HepG2 (cell line): Measurements from ENCODE around the gene UCHL3. TPM values are rescaled to one million over a fixed set of nuclear protein-coding genes. Genes with fewer than 3 reads are reported as not detected.

Experiments
- ATAC-seq: fragments of 200-7000 bp; cut with Tn5 transposase; 3 replicates; pipeline ENCODE4 v1.9.1; 2020; ENCODE audit warnings: mild to moderate bottlenecking, moderate library complexity
- BruUV-seq: library from RNA; stranded (reverse); fragments of 400-500 nt; replicated peaks from 2 replicates; lab custom pipeline; 2021; lab: Mats Ljungman, UMichigan
- CTCF ChIA-PET: fragments of 300-600 bp; formaldehyde crosslinking; extraction: SDS; loops from one replicate; lab custom pipeline; 2021; ENCODE audit warnings: low total read pairs, inconsistent platforms, low intra/inter-chr PET ratio; lab: Yijun Ruan, JAX
- POLR2A ChIA-PET: fragments of 350-600 bp; sonication (Branson Sonifier 250); formaldehyde crosslinking; loops from one replicate; lab custom pipeline; 2020; ENCODE audit warnings: antibody characterized with exemption, inconsistent platforms; lab: Yijun Ruan, JAX
- DNase-seq: peaks from one replicate; pipeline ENCODE4 v3.0.0-alpha.2; 2015; ENCODE audit warnings: low spot score
- FAIRE-seq: peaks from 3 replicates; lab custom pipeline; 2011; peaks lifted over from hg19 to GRCh38; lab: Jason Lieb, UNC
- H2AFZ ChIP-seq: one replicate; pipeline ENCODE4 v1.6.1; 2011; ENCODE audit warnings: low read length, inconsistent platforms
- H3K27ac ChIP-seq: fragments of 300-600 bp; 3 replicates; pipeline ENCODE4 v1.8.0; 2011; ENCODE audit warnings: mixed run types, mild to moderate bottlenecking, mixed read lengths, low read length, inconsistent platforms; ENCODE audit not compliant: insufficient read depth; ENCODE audit errors: extremely low read length
- H3K27me3 ChIP-seq, 2 experiments: fragments of 200-600 bp in 1 of 2; 2 replicates in 1 of 2; 3 replicates in 1 of 2; pipeline versions ENCODE4 v1.6.0 to v1.8.0; 2011; ENCODE audit warnings: low read length in 2 of 2, mild to moderate bottlenecking in 2 of 2, moderate library complexity in 2 of 2, inconsistent platforms in 1 of 2; ENCODE audit not compliant: insufficient read depth in 2 of 2, control insufficient read depth in 1 of 2
- H3K36me3 ChIP-seq, 2 experiments: fragments of 200-600 bp in 1 of 2; replicated peaks in 1 of 2; 2 replicates in 1 of 2; 3 replicates in 1 of 2; pipeline versions ENCODE4 v1.5.1 to v1.8.0; 2011; ENCODE audit warnings: low read length in 2 of 2, inconsistent platforms in 1 of 2; ENCODE audit not compliant: insufficient read depth in 2 of 2, control insufficient read depth in 1 of 2
- H3K4me1 ChIP-seq: 2 replicates; pipeline ENCODE4 v1.5.1; 2012; ENCODE audit warnings: low read length, inconsistent platforms; ENCODE audit not compliant: insufficient read depth
- H3K4me2 ChIP-seq: 2 replicates; pipeline ENCODE4 v1.6.0; 2011; ENCODE audit warnings: low read depth, low read length, inconsistent platforms
- H3K4me3 ChIP-seq, 3 experiments: fragments of 200-600 bp in 1 of 3; sonication (generic), shearing (Covaris generic) in 1 of 3; replicated peaks in 1 of 3; 2 replicates each; pipeline ENCODE4 v1.5.1; 2011 to 2016; ENCODE audit warnings: low read length in 3 of 3, inconsistent platforms in 2 of 3, low read depth in 2 of 3, mild to moderate bottlenecking in 2 of 3, control low read depth in 1 of 3, mixed read lengths in 1 of 3; ENCODE audit not compliant: insufficient read depth in 1 of 3
- H3K79me2 ChIP-seq: one replicate; pipeline ENCODE4 v1.6.1; 2011; ENCODE audit warnings: low read length, inconsistent platforms; ENCODE audit not compliant: insufficient read depth
- H3K9ac ChIP-seq: 2 replicates; pipeline ENCODE4 v1.6.0; 2011; ENCODE audit warnings: mild to moderate bottlenecking, low read depth, low read length, inconsistent platforms; ENCODE audit not compliant: insufficient read depth
- H3K9me3 ChIP-seq: 2 replicates; pipeline ENCODE4 v1.5.1; 2012; ENCODE audit warnings: mild to moderate bottlenecking, low read length
- H4K20me1 ChIP-seq: 2 replicates; pipeline ENCODE4 v1.6.0; 2011; ENCODE audit warnings: inconsistent platforms, mild to moderate bottlenecking, low read length, moderate library complexity; ENCODE audit not compliant: insufficient read depth
- DMTF1 ChIP-seq: sonication (generic); formaldehyde crosslinking; IDR thresholded peaks from 2 replicates; pipeline ENCODE4 v1.4.0; 2020; ENCODE audit warnings: mild to moderate bottlenecking, missing genetic modification reagents
- DZIP1 ChIP-seq: sonication (generic); formaldehyde crosslinking; IDR thresholded peaks from 2 replicates; pipeline ENCODE4 v1.5.0; 2020; ENCODE audit warnings: mild to moderate bottlenecking, missing genetic modification reagents
- HMG20A ChIP-seq: IDR thresholded peaks from 2 replicates; pipeline ENCODE4 v1.6.1; 2016; ENCODE audit warnings: borderline replicate concordance
- IRF2 ChIP-seq: IDR thresholded peaks from 2 replicates; pipeline ENCODE4 v1.6.1; 2018; ENCODE audit warnings: missing genetic modification reagents, missing compliant biosample characterization
- KLF12 ChIP-seq: sonication (generic); formaldehyde crosslinking; IDR thresholded peaks from 2 replicates; pipeline ENCODE4 v1.4.0; 2020; ENCODE audit warnings: missing genetic modification reagents, borderline replicate concordance
- STAG1 ChIP-seq: sonication (generic); formaldehyde crosslinking; IDR thresholded peaks from 2 replicates; pipeline ENCODE4 v1.4.0; 2020; ENCODE audit warnings: missing genetic modification reagents
- TBX2 ChIP-seq: sonication (generic); formaldehyde crosslinking; IDR thresholded peaks from 2 replicates; pipeline ENCODE4 v1.5.0; 2020; ENCODE audit warnings: missing genetic modification reagents, mild to moderate bottlenecking, borderline replicate concordance
- ZNF24 ChIP-seq: fragments of 450-650 bp; IDR thresholded peaks from 2 replicates; pipeline ENCODE4 v1.6.1; 2017; ENCODE audit warnings: antibody characterized with exemption, mild to moderate bottlenecking
- ZNF251 ChIP-seq: sonication (generic); formaldehyde crosslinking; IDR thresholded peaks from 2 replicates; pipeline ENCODE4 v1.9.0; 2021; ENCODE audit warnings: mild to moderate bottlenecking, missing genetic modification reagents
- ZNF264 ChIP-seq: sonication (generic); formaldehyde crosslinking; IDR thresholded peaks from 2 replicates; pipeline ENCODE4 v1.4.0; 2020; ENCODE audit warnings: missing genetic modification reagents
- ZNF556 ChIP-seq: sonication (generic); formaldehyde crosslinking; IDR thresholded peaks from 2 replicates; pipeline ENCODE4 v1.4.0; 2020; ENCODE audit warnings: mild to moderate bottlenecking, missing genetic modification reagents, borderline replicate concordance
- ZNF562 ChIP-seq: sonication (generic); formaldehyde crosslinking; IDR thresholded peaks from 2 replicates; pipeline ENCODE4 v1.8.0; 2022; ENCODE audit warnings: missing genetic modification reagents, borderline replicate concordance
- ZNF740 ChIP-seq: sonication (generic); formaldehyde crosslinking; IDR thresholded peaks from 2 replicates; pipeline ENCODE4 v1.4.0; 2020; ENCODE audit warnings: missing genetic modification reagents
- ZNF780A ChIP-seq: sonication (generic); formaldehyde crosslinking; IDR thresholded peaks from 2 replicates; pipeline ENCODE4 v1.8.0; 2022; ENCODE audit warnings: mild to moderate bottlenecking, missing genetic modification reagents, moderate library complexity
- ZSCAN12 ChIP-seq: sonication (generic); formaldehyde crosslinking; IDR thresholded peaks from 2 replicates; pipeline ENCODE4 v1.9.0; 2021; ENCODE audit warnings: mild to moderate bottlenecking, missing genetic modification reagents
- WGBS: methylation state at CpG from one replicate; pipeline ENCODE4 v1.1.6; 2017; ENCODE audit warnings: low lambda C conversion rate; 5-methylcytosine and 5-hydroxymethylcytosine counted together
- in situ Hi-C: cut with HindIII; loops from 2 replicates; pipeline ENCODE4 v1.10.0; 2017; ENCODE audit warnings: low pct_unique_long_range_greater_than_20kb; ENCODE audit not compliant: extremely low pct_ligation_motif_present
- intact Hi-C: fragments of 100-400 bp; cut with micrococcal nuclease; formaldehyde crosslinking; loops from one replicate; pipeline ENCODE4 v1.10.0; 2022; ENCODE audit not compliant: unreplicated experiment
- polyA plus RNA-seq, 8 experiments: library from polyadenylated mRNA; depleted of rRNA in 3 of 8; stranded (reverse) in 7 of 8; unstranded in 1 of 8; fragments of >200 nt; fragmentation: Illumina TruSeq in 4 of 8; extraction: Trizol in 4 of 8; gene quantifications; 2 replicates each; pipeline versions ENCODE4 v1.2.1 to v1.2.3, GENCODE V29; 2011 to 2016; ENCODE audit warnings: low read depth in 4 of 8, missing spikeins in 1 of 8, mixed read lengths in 1 of 8; ENCODE audit not compliant: insufficient read depth in 1 of 8
- total RNA-seq, 5 experiments: library from RNA; depleted of rRNA; stranded (reverse); fragments of >200 nt; fragmentation: Illumina TruSeq; extraction: Trizol; gene quantifications; 2 replicates each; pipeline ENCODE4 v1.2.3, GENCODE V29; 2016; ENCODE audit warnings: low read depth in 1 of 5

The UCHL3 gene
- total and polyA plus RNA-seq, 2 of the 13 experiments (the other 11 are each of a cell fraction or from before 2014, with no cell fraction given), result 36.2 to 93.3 TPM

GRCh38 chr13:75596657-75597182, 47.1 kb downstream of the UCHL3 start:
- no TSS peak for BruUV-seq
- Histone ChIP-seq H2AFZ (no peak overlapping the region), H3K36me3 (peaks cover 0 to 1% of the 10 kb centered on the region in 2 experiments; a peak in 1 of 5 replicates), H3K4me2 (no peak overlapping the region), H3K27ac (no peak overlapping the region), H3K4me3 (no peak overlapping the region), H3K27me3 (no peaks in the 10 kb centered on the region)
- intact Hi-C loops, result loop anchor here (1.0 kb wide), 1 partner anchor 78 kb away; no protein-coding TSS in a partner anchor
- POLR2A ChIA-PET, result no interaction called here
- DNase-seq, result no peak
- WGBS, result 70% methylated on average over 1 of the region's 1 CpG
- no peak for FAIRE-seq
- TF ChIP-seq HMG20A (no peak), ZSCAN12 (CRISPR knock-in tag) (no peak), ZNF264 (CRISPR knock-in tag) (no peak), IRF2 (CRISPR knock-in tag) (no peak), ZNF740 (CRISPR knock-in tag) (no peak), TBX2 (CRISPR knock-in tag) (no peak), ZNF251 (CRISPR knock-in tag) (no peak), DMTF1 (CRISPR knock-in tag) (no peak), ZNF562 (no peak), ZNF24 (no peak), DZIP1 (CRISPR knock-in tag) (no peak), ZNF780A (no peak), STAG1 (CRISPR knock-in tag) (no peak), ZNF556 (no peak), KLF12 (CRISPR knock-in tag) (no peak)
- TF ChIP-seq, all 625 proteins: peak for 0
- Histone ChIP-seq H3K9me3 (no peaks in the 10 kb centered on the region), H4K20me1 (no peaks in the 10 kb centered on the region), H3K9ac (no peak overlapping the region), H3K79me2 (no peaks in the 10 kb centered on the region), H3K4me1 (no peaks in the 10 kb centered on the region)
- in situ Hi-C loops, result no loop called here
- CTCF ChIA-PET, result no interaction called here
- no peak for ATAC-seq
